Breast epithelium (tissue), 4 donors: Measurements from ENCODE around the gene XYLT1. TPM values are rescaled to one million over a fixed set of nuclear protein-coding genes. Genes with fewer than 3 reads are reported as not detected.

ENCODE experiments used
- DNase-seq, 2 donors: peaks; one replicate each; pipeline ENCODE4 v3.0.0-alpha.2; 2019; ENCODE audit warnings: low spot score in 2 of 2
- H3K27ac ChIP-seq, 2 donors: fragments of 200-600 bp; sonication (generic) in 1 of 2; one replicate each; pipeline ENCODE4 v1.5.1; 2016 to 2019; ENCODE audit warnings: mild to moderate bottlenecking in 1 of 2
- H3K27me3 ChIP-seq, 2 donors: fragments of 200-600 bp; sonication (generic) in 1 of 2; one replicate each; pipeline versions ENCODE4 v1.5.1 to v1.6.0; 2017 to 2019; ENCODE audit warnings: control low read depth in 1 of 2, mild to moderate bottlenecking in 1 of 2
- H3K36me3 ChIP-seq: fragments of 200-600 bp; one replicate; pipeline ENCODE4 v1.5.1; 2019
- H3K4me1 ChIP-seq, 2 donors: fragments of 200-600 bp; sonication (generic); one replicate each; pipeline ENCODE4 v1.5.1; 2016 to 2019; ENCODE audit warnings: control low read depth in 1 of 2
- H3K4me3 ChIP-seq, 3 donors: fragments of 200-600 bp; sonication (generic); 1 replicate in 2 of 3; 2 replicates in 1 of 3; pipeline ENCODE4 v1.5.1; 2016 to 2019; ENCODE audit warnings: mild to moderate bottlenecking in 3 of 3, moderate library complexity in 2 of 3
- H3K9me3 ChIP-seq, 2 donors: fragments of 200-600 bp; sonication (generic) in 1 of 2; one replicate each; pipeline ENCODE4 v1.5.1; 2016 to 2019; ENCODE audit warnings: control low read depth in 1 of 2
- CTCF ChIP-seq, 3 donors: fragments of 450-650 bp; IDR thresholded peaks; one replicate each; pipeline ENCODE4 v1.5.1; 2016 to 2017; ENCODE audit warnings: antibody characterized with exemption in 3 of 3, mild to moderate bottlenecking in 3 of 3, moderate library complexity in 3 of 3
- POLR2A ChIP-seq: fragments of 450-650 bp; IDR thresholded peaks from one replicate; pipeline ENCODE4 v1.6.1; 2016; ENCODE audit warnings: antibody characterized with exemption, mild to moderate bottlenecking, moderate library complexity
- POLR2AphosphoS5 ChIP-seq, 3 donors: sonication (generic); formaldehyde crosslinking; IDR thresholded peaks; one replicate each; pipeline ENCODE4 v1.6.1; 2017; ENCODE audit warnings: antibody characterized with exemption in 3 of 3
- intact Hi-C: fragments of 100-400 bp; cut with DNase I; formaldehyde crosslinking; loops from one replicate; pipeline ENCODE4 v1.15.1; 2023; ENCODE audit warnings: low total_unique reads
- total RNA-seq, 3 donors: library from RNA; depleted of rRNA; stranded (reverse); fragments of >200 nt; gene quantifications; one replicate each; pipeline ENCODE4 v1.1.0, GENCODE V29; 2016

The XYLT1 gene
- total RNA-seq, 3 donors from 2014 or later, result 11.9 to 32.8 (median 13.8) TPM

DNA sequence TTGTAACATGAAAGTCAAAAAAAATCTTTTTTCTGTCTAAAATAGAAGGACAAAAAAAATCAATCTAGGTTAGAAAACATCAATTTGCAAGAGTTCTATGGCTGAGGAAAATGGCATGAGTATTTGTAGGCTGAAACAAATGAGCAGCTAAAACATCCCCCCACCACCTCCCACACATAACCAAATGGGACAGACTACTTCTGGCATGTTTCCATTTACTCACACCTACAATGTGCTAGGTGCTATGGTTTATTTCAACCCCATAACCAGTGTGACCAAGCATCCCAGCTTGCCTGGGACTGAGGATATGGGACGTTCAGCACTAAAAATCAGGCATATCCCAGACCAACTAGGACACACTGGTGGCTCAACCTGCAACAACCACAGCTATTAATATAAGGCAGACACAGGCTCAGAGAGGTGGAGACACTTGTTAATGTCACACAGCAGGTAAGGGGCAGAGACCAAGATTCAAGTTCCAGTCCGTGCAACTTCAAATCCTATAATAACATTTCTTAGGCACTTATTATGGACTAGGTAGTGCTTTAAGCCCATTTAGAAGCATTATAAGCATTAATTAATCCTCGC is 96.0 kb downstream of the XYLT1 start:
- no peak overlapping the region for H3K4me3 ChIP-seq
- no peaks in the 10 kb centered on the region for H3K9me3 ChIP-seq
- DNase-seq, result no peak
- H3K4me1 ChIP-seq, result no peaks in the 10 kb centered on the region
- no peak overlapping the region for H3K27ac ChIP-seq
- H3K27me3 ChIP-seq, result no peaks in the 10 kb centered on the region
- intact Hi-C loops, result no loop called here
- TF ChIP-seq POLR2A, result no peak
- TF ChIP-seq POLR2AphosphoS5 (IDR thresholded peaks at IDR 0.05), result no peak
- no peak for TF ChIP-seq CTCF (IDR thresholded peaks at IDR 0.05)
- no peaks in the 10 kb centered on the region for H3K36me3 ChIP-seq

- Histone ChIP-seq H3K9me3 (no peaks in the 10 kb centered on the region), H3K27me3 (no peaks in the 10 kb centered on the region), H3K27ac (no peak overlapping the region), H3K4me3 (no peak overlapping the region), H3K4me1 (no peaks in the 10 kb centered on the region), H3K36me3 (no peaks in the 10 kb centered on the region)
- no peak for DNase-seq
- no peak for TF ChIP-seq POLR2AphosphoS5 (IDR thresholded peaks at IDR 0.05)
- TF ChIP-seq CTCF (IDR thresholded peaks at IDR 0.05), result no peak
- TF ChIP-seq POLR2A, result no peak
- intact Hi-C loops, result no loop called here
These were observed 97.2 kb downstream of the XYLT1 start for GRCh38 chr16:17373533-17373932.

DNA sequence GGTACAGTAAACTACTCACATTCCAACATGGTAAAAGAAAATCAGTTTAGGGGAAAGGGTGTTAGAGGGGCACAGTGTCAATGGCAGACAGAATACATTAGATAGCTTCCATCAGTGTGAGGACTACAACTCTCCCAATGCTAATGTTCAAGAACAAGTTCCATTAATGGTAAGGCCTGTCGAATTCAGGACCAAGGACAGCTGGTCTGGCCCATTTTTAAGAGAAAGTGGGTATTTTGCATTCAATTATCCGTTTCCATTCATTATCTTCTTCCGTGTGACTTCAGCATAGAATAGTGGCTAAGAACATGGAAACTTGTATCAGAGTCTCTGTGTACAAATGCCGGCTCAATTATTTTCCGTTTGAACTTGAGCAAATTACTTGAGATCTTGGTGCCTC is 98.4 kb downstream of the XYLT1 start:
- no peaks in the 10 kb centered on the region for H3K27me3 ChIP-seq
- H3K27ac ChIP-seq, result no peak overlapping the region
- no peak for DNase-seq
- no peaks in the 10 kb centered on the region for H3K4me1 ChIP-seq
- TF ChIP-seq CTCF (IDR thresholded peaks at IDR 0.05), result no peak
- no peak for TF ChIP-seq POLR2A
- no peak for TF ChIP-seq POLR2AphosphoS5 (IDR thresholded peaks at IDR 0.05)
- intact Hi-C loops, result no loop called here
- H3K36me3 ChIP-seq, result no peaks in the 10 kb centered on the region
- H3K4me3 ChIP-seq, result no peak overlapping the region
- no peaks in the 10 kb centered on the region for H3K9me3 ChIP-seq

GRCh38 chr16:17371299-17371698 is 99.5 kb downstream of the XYLT1 start:
- intact Hi-C loops, result no loop called here
- no peak for TF ChIP-seq POLR2A
- Histone ChIP-seq H3K27me3 (no peaks in the 10 kb centered on the region), H3K27ac (no peak overlapping the region), H3K4me1 (no peaks in the 10 kb centered on the region), H3K9me3 (no peaks in the 10 kb centered on the region), H3K4me3 (no peak overlapping the region), H3K36me3 (no peaks in the 10 kb centered on the region)
- DNase-seq, result no peak

GRCh38 chr16:17370731-17371285 is 100.0 kb downstream of the XYLT1 start:
- no peak for DNase-seq
- Histone ChIP-seq H3K9me3 (no peaks in the 10 kb centered on the region), H3K4me3 (no peak overlapping the region), H3K4me1 (no peaks in the 10 kb centered on the region), H3K27me3 (no peaks in the 10 kb centered on the region), H3K27ac (no peak overlapping the region), H3K36me3 (no peaks in the 10 kb centered on the region)
- intact Hi-C loops, result no loop called here
- TF ChIP-seq POLR2AphosphoS5 (IDR thresholded peaks at IDR 0.05) (no peak), CTCF (IDR thresholded peaks at IDR 0.05) (no peak), POLR2A (no peak)
